CD4-positive, alpha-beta T cell treated with Interleukin-21 for 1 hour (primary cell): Measurements from ENCODE around the gene LMF1.
"Not testable (repeated sequence)": the region's sequence is repeated elsewhere in the genome, so short reads cannot be mapped to it uniquely, and the experiment has no call there.

ENCODE experiments used
- DNase-seq: peaks from one replicate; pipeline ENCODE4 v3.0.0-alpha.2; 2020

The LMF1 gene

GRCh38 chr16:891353-891740 is 79.4 kb downstream of the LMF1 start:
- no peak for DNase-seq

- no peak for DNase-seq
These were observed 80.0 kb downstream of the LMF1 start for GRCh38 chr16:890716-891352.

DNA sequence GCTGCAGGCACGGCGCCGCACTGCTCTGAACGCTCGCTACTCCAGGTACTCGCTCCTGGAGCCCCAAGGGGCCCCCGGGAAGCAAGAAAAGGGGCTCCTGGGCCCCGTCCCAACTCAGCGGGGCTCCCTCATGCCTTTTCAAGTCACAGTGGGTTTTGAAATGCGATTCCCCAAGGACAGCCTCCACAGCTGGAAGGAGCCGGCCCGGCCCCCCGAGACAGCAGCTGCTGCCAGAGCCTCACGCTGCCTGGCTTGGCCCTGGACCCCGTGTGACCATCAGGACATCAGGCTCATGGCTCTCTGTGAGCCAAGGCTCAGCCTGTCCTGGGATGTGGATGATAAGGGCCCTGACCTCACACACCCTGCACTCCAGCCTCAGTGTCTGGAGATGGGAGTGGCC is 80.6 kb downstream of the LMF1 start:
- no peak for DNase-seq

GRCh38 chr16:889586-889985 is 81.2 kb downstream of the LMF1 start:
- DNase-seq, result no peak

- no peak for DNase-seq
These were observed 81.7 kb downstream of the LMF1 start for GRCh38 chr16:888901-889570.

DNA sequence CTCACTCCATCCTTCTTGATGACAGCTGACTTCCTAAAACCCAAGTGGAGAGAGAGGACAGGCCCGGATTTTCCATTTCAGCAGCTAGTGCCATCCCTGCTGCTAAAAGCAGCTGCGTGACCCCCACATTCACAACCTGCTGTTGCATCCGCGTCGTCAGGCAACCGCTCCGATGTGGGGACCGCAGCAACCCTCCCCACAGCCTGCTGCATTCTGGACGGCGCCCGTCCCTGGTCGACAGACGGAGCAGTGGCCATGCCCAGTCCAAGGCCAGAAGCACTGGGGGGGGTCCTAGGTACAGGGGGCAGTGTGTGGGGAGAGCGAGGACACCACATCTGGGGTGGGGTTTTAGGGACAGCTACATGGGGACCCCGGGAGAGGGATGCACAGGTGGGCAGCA is 82.3 kb downstream of the LMF1 start:
- not testable (repeated sequence) for DNase-seq

- DNase-seq, result no peak
These were observed 82.9 kb downstream of the LMF1 start for GRCh38 chr16:887846-888245.

- DNase-seq, result no peak
These were observed 83.7 kb downstream of the LMF1 start for GRCh38 chr16:886802-887731.

DNA sequence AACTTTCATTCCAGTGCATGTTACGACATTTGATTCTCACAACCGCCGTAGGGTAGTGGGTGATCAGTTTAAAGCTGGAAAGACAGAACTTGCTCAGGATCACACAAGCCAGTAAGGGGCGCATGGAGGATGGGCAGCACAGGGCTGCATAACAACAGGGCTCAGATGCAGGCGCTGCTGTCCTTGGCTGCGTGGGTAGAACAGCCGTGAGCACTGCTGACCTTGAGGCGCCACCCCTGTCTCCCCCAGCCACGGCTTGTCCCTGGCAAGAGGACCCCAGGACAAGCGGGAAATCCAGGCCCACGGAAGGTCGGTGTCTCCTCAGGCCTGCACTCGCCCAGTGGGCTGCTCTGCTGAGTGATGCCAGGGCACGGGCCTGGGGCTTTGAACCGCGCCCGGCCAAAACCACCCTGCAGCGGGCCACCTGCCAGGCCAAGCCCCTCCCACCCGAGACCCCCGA is 84.7 kb downstream of the LMF1 start:
- no peak for DNase-seq

DNA sequence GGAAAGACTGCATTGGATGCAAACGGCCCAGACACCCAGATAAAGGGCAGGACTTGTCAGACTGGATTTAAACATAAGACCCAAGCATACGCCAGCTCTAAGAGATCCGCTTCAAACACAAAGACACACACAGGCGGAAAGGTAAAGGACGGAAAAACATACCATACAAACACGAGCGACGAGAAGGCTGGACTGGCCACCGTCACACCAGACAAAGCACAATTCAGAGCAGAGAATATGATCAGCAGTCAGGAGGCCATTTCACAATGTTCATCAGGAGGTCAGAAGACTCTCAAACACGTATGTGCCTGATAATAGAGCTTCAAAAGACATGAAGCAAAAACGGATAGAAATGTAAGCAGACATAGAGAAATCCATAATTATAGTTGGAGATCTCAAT is 85.4 kb downstream of the LMF1 start:
- no peak for DNase-seq

DNA sequence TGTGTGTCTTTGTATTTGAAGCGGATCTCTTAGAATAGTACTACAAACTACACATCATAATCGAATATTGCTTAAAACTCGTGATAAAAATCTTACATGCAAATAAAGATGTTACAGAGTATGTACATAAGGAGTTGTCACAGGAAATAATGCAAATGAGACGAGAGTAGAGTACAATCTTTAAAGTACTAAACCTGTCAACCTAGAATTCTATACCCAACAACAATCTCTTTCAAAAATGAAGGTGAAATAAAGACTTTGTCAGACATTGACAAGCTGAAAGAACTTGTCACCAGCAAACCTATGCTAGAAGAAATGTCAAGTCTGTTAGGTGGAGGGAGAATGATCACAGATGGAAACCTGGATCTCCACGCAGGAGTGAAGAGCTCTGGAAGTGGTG is 86.6 kb downstream of the LMF1 start:
- DNase-seq, result no peak

GRCh38 chr16:883781-884180 is 87.0 kb downstream of the LMF1 start:
- DNase-seq, result no peak

DNA sequence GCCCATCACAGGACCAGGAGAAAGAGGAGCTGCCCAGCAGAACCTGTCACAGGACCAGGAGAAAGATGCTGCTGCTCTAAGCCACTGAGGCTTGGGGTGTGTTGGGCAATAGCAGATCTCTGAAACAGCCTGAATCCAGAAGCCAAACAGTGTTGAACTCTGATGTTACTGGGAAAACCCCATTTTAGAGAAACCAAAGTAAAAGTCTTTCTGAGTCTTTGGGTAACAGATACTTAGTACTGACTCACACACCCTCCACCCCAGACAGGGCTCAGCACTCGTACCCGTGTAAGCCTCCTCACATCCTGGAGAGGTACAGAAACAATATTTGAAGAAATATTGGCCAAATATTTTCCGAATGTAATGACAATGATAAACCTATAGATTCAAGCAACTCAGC is 87.4 kb downstream of the LMF1 start:
- DNase-seq, result no peak

- DNase-seq, result not testable (repeated sequence)
These were observed 88.1 kb downstream of the LMF1 start for GRCh38 chr16:882671-883070.

GRCh38 chr16:882256-882655 is 88.5 kb downstream of the LMF1 start:
- no peak for DNase-seq

DNA sequence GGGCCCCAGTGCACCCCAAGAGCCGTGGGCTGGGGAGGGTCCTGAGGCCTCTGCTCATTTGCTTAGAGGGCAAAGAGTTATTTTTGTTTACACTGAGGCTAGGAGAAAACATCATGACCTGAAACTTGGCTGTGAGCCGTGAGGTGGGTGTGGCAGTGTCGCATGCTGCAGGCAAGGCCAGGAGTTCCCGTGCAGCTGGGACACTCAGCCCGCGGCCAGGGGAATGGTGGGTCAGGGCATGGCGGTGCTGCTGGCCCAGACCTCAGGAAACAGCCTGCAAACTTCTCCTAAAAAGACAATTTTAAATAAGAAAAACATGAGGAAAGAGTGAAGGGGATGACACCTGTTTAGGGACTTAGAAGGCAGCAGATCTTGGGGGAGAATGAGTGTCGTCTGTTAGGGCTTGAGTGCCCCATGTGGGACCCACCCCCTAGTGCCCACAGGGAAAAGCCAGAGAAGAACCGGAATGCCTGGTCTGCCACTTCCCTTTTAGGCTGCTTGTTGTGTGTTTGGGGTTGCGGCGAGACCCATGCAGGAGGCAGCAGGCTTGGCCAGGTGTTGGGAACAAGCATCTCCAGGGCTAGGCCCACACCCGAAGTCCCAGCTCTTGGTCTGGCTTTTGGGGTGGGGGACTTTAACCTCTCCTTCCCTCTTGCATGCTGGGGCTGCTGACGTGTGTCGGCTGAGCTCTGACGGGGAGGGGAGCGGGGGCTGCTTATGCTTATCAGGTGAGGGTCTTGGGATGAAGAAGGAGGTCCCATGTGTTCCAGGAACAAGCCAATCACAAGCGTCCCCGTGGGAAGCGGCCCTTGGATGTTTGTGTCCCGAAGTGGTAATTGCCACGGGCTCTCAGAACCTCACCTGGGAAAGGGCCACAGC is 89.3 kb downstream of the LMF1 start:
- no peak for DNase-seq

- no peak for DNase-seq
These were observed 90.2 kb downstream of the LMF1 start for GRCh38 chr16:880471-881171.

- no peak for DNase-seq
These were observed 90.8 kb downstream of the LMF1 start for GRCh38 chr16:879986-880385.

GRCh38 chr16:879461-879861 is 91.3 kb downstream of the LMF1 start:
- no peak for DNase-seq

- DNase-seq, result no peak
These were observed 91.9 kb downstream of the LMF1 start for GRCh38 chr16:878886-879285.

- DNase-seq, result no peak
These were observed 92.6 kb downstream of the LMF1 start for GRCh38 chr16:878072-878784.
